HepG2 (cell line): ENCODE measurements around the gene RAD52.

Experiments
- ATF7 ChIP-seq, 2 experiments: fragments of 450-650 bp in 1 of 2; sonication (generic) in 1 of 2; formaldehyde crosslinking in 1 of 2; IDR thresholded peaks; 2 replicates each; pipeline versions ENCODE4 v1.4.0 to v1.6.1; 2016 to 2020; ENCODE audit warnings: antibody characterized with exemption in 1 of 2, mild to moderate bottlenecking in 1 of 2, missing genetic modification reagents in 1 of 2
- CTCF ChIP-seq: sonication (generic); formaldehyde crosslinking; IDR thresholded peaks from 2 replicates; pipeline ENCODE4 v1.5.0; 2020; ENCODE audit warnings: mild to moderate bottlenecking, missing genetic modification reagents, moderate library complexity
- EP300 ChIP-seq, 3 experiments: sonication (generic) in 1 of 3; formaldehyde crosslinking in 1 of 3; IDR thresholded peaks; 2 replicates each; pipeline versions ENCODE4 v1.5.1 to v1.6.1; 2011 to 2020; ENCODE audit warnings: low read depth in 2 of 3, low read length in 2 of 3, borderline replicate concordance in 1 of 3, improper control_type of control experiment in 1 of 3, mild to moderate bottlenecking in 1 of 3, missing genetic modification reagents in 1 of 3, moderate library complexity in 1 of 3
- ETV5 ChIP-seq: IDR thresholded peaks from 2 replicates; pipeline ENCODE4 v1.6.1; 2018; ENCODE audit warnings: missing biosample characterization, missing genetic modification reagents, inconsistent platforms, borderline replicate concordance
- HMGXB3 ChIP-seq: sonication (generic); formaldehyde crosslinking; IDR thresholded peaks from 2 replicates; pipeline ENCODE4 v1.4.0; 2020; ENCODE audit warnings: missing genetic modification reagents, borderline replicate concordance
- NBN ChIP-seq: fragments of 450-650 bp; conservative IDR thresholded peaks from 2 replicates; pipeline ENCODE4 v1.6.1; 2017
- STAT6 ChIP-seq: sonication (generic); formaldehyde crosslinking; IDR thresholded peaks from 2 replicates; pipeline ENCODE4 v1.4.0; 2020; ENCODE audit warnings: missing genetic modification reagents, mild to moderate bottlenecking, borderline replicate concordance
- TRIM22 ChIP-seq: fragments of 450-650 bp; IDR thresholded peaks from 2 replicates; pipeline ENCODE4 v1.6.1; 2017
- ZNF10 ChIP-seq: sonication (generic); formaldehyde crosslinking; IDR thresholded peaks from 2 replicates; pipeline ENCODE4 v1.4.0; 2020; ENCODE audit warnings: mild to moderate bottlenecking, low read depth, missing genetic modification reagents, borderline replicate concordance
- ZNF775 ChIP-seq: sonication (generic); formaldehyde crosslinking; IDR thresholded peaks from 2 replicates; pipeline ENCODE4 v1.4.0; 2020; ENCODE audit warnings: missing genetic modification reagents, mild to moderate bottlenecking, moderate library complexity, borderline replicate concordance

- no peak for TF ChIP-seq ZNF10 (CRISPR knock-in tag)
- TF ChIP-seq HMGXB3 (CRISPR knock-in tag): no peak
- TF ChIP-seq NBN: no peak
- TF ChIP-seq ZNF775: no peak
- TF ChIP-seq CTCF (CRISPR knock-in tag): no peak
- TF ChIP-seq ATF7 (IDR thresholded peaks at IDR 0.05): no peak
- no peak for TF ChIP-seq ATF7 (CRISPR knock-in tag; IDR thresholded peaks at IDR 0.05)
- no peak for TF ChIP-seq STAT6 (CRISPR knock-in tag)
- no peak for TF ChIP-seq EP300 (IDR thresholded peaks at IDR 0.05; ENCODE audit: low read depth in 2 of 2, low read length in 2 of 2)
- no peak for TF ChIP-seq EP300 (CRISPR knock-in tag; IDR thresholded peaks at IDR 0.05; ENCODE audit: borderline replicate concordance)
- TF ChIP-seq ETV5 (CRISPR knock-in tag): no peak
- no peak for TF ChIP-seq TRIM22
Observed at GRCh38 chr12:916240-916639, 33.3 kb downstream of the RAD52 start.
